Measurements from ENCODE around the gene ITGAV.
A peak's percentile ranks its signal among the peaks of the same experiment; 100 is the strongest.

Gene ITGAV

DNA sequence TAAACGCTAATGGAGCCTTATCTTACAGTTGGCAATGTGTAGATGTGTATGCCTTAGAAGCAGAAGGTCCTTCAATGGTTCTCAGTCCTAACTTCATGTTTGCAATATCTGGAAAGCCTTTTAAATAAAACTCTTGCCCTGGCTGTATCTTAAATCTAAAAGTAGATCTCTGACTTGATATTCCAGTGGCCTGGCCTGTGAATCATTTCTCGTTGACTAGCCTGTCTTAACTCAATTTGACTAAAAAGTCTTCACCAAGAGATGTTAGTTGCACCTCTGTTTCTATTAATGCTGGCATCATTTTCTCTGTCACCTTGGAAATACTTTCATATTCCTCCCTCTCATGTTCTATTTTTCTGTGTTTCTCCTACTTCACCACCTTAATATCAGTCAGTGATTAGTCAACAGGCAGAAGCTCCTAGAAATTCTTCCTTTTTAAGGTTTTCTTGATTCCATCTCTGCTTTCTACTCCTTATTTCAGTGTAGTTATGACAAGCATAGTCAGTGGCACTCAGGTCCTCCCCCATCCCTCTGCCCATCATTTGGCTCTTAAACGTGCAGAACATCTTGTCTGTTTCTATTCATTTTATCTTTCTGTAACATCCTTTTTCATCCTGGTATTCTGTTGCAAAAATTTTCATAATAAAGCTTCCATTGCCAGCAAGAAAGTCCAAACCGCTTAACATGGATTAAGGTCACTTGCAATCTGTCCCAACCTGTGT lies 4.3 kb downstream of the ITGAV start:
- H3K4me3 ChIP-seq (ENCODE audit: low read length) = no peak overlapping the region
- TF ChIP-seq CTCF (IDR thresholded peaks at IDR 0.05; ENCODE audit: insufficient read depth, low read depth, low read length, missing control alignments) = no peak
- no peak for DNase-seq (ENCODE audit: low read depth)

- DNase-seq (ENCODE audit: low read depth) = peak; percentile 29
- H3K4me3 ChIP-seq (ENCODE audit: low read length) = no peak overlapping the region
- no peak for TF ChIP-seq CTCF (IDR thresholded peaks at IDR 0.05; ENCODE audit: insufficient read depth, low read depth, low read length, missing control alignments)
Measured at GRCh38 chr2:186595219-186595618, 5.4 kb downstream of the ITGAV start.

- no peak overlapping the region for H3K4me3 ChIP-seq (ENCODE audit: low read length)
- no peak for TF ChIP-seq CTCF (IDR thresholded peaks at IDR 0.05; ENCODE audit: insufficient read depth, low read depth, low read length, missing control alignments)
- DNase-seq (ENCODE audit: low read depth) = no peak
Measured at GRCh38 chr2:186599186-186599778, 9.4 kb downstream of the ITGAV start.

GRCh38 chr2:186603286-186603685 lies 13.4 kb downstream of the ITGAV start:
- no peak for DNase-seq (ENCODE audit: low read depth)
- TF ChIP-seq CTCF (IDR thresholded peaks at IDR 0.05; ENCODE audit: insufficient read depth, low read depth, low read length, missing control alignments) = no peak
- H3K4me3 ChIP-seq (ENCODE audit: low read length) = no peak overlapping the region

GRCh38 chr2:186605041-186605440 lies 15.2 kb downstream of the ITGAV start:
- H3K4me3 ChIP-seq (ENCODE audit: low read length) = no peak overlapping the region
- TF ChIP-seq CTCF (IDR thresholded peaks at IDR 0.05; ENCODE audit: insufficient read depth, low read depth, low read length, missing control alignments) = no peak
- no peak for DNase-seq (ENCODE audit: low read depth)

DNA sequence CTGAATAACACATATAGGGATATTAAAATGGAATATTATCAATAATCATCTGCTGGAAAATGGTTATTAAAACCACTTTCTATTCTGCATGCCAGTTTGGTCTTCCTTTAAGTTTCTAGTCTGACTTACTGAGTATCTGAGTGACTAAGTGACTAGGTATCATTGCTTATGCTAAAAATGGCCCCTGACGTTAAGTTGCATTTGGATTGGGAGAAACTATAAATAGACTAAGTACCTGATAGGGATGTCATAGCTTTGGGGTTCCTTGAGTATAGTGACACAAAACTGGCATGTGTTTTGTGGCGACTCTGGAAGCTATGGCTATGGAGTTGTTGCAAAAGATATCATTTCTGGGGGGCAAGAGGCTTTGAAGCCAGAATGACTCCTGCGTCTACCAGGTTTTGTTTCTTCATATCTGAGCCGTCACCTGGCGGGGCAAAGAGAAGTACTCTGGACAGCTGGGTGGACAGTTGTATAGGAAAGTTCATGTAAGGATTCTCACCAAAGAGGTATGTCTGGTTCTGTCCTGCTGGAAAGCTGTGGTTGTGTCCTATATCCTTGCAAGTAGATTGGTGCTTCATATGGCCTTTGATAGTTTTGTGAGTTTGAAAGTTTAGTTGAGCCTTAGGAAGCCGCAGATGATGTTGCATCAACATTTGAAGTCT lies 17.9 kb downstream of the ITGAV start:
- TF ChIP-seq CTCF (IDR thresholded peaks at IDR 0.05; ENCODE audit: insufficient read depth, low read depth, low read length, missing control alignments) = no peak

More for the DNA sequence above, 17.9 kb downstream of the ITGAV start:
- H3K4me3 ChIP-seq (ENCODE audit: low read length) = no peak overlapping the region
- no peak for DNase-seq (ENCODE audit: low read depth)
